Activated CD4-positive, alpha-beta memory T cell treated with anti-CD3 and anti-CD28 coated beads for 36 hours (primary cell): ENCODE data around the gene MEGF6. TPM values are rescaled to one million over a fixed set of nuclear protein-coding genes. Genes with fewer than 3 reads are reported as not detected.

Experiments
- CTCF ChIA-PET: fragments of 350-600 bp; sonication (Branson Sonifier 250); formaldehyde crosslinking; loops from one replicate; lab custom pipeline; 2021; ENCODE audit warnings: antibody characterized with exemption, inconsistent platforms; lab: Charles Lee
- POLR2A ChIA-PET: fragments of 350-600 bp; sonication (Branson Sonifier 250); formaldehyde crosslinking; loops from one replicate; lab custom pipeline; 2021; ENCODE audit warnings: antibody characterized with exemption; lab: Charles Lee
- DNase-seq: peaks from one replicate; pipeline ENCODE4 v3.0.0-alpha.2; 2020
- H3K27ac Mint-ChIP-seq: one replicate; pipeline ENCODE4 v1.8.0; 2021; ENCODE audit warnings: mixed read lengths
- H3K27me3 Mint-ChIP-seq: one replicate; pipeline ENCODE4 v1.8.0; 2021; ENCODE audit warnings: mixed read lengths
- H3K36me3 Mint-ChIP-seq: one replicate; pipeline ENCODE4 v1.8.0; 2021; ENCODE audit warnings: mixed read lengths
- H3K4me1 Mint-ChIP-seq: one replicate; pipeline ENCODE4 v1.8.0; 2021; ENCODE audit warnings: low read depth, mixed read lengths
- H3K4me3 Mint-ChIP-seq: one replicate; pipeline ENCODE4 v1.8.0; 2021; ENCODE audit warnings: mild to moderate bottlenecking, mixed read lengths
- H3K9me3 Mint-ChIP-seq: one replicate; pipeline ENCODE4 v1.8.0; 2021; ENCODE audit warnings: mixed read lengths
- intact Hi-C: fragments of 100-400 bp; cut with micrococcal nuclease; formaldehyde crosslinking; loops from one replicate; pipeline ENCODE4 v1.15.1; 2023
- total RNA-seq, 2 experiments: library from RNA; stranded (reverse); gene quantifications; one replicate each; pipeline ENCODE4 v1.2.3, GENCODE V29; 2021

MEGF6 gene
- total RNA-seq, 2 experiments from 2014 or later: 6.8 to 9.8 TPM

GRCh38 chr1:3614755-3615742 is 3.7 kb upstream of the MEGF6 start:
- no peaks in the 10 kb centered on the region for H3K9me3 Mint-ChIP-seq
- intact Hi-C loops: no loop called here
- peak; percentile 24 for DNase-seq
- peaks cover 9% of the 10 kb centered on the region for H3K27me3 Mint-ChIP-seq
- ChIA-PET CTCF (interaction anchor here (0.7 to 2.5 kb wide), 5 partner anchors 9 to 162 kb away, joined by 3 to 11 read pairs (median 4); no protein-coding TSS in a partner anchor), POLR2A (no interaction called here)
- peaks cover 7% of the 10 kb centered on the region for H3K4me1 Mint-ChIP-seq
- H3K4me3 Mint-ChIP-seq: no peak overlapping the region
- no peaks in the 10 kb centered on the region for H3K36me3 Mint-ChIP-seq
- H3K27ac Mint-ChIP-seq: no peak overlapping the region

- Mint-ChIP-seq H3K27me3 (peaks cover 16% of the 10 kb centered on the region), H3K4me3 (peak overlapping the region; percentile 52), H3K4me1 (peaks cover 7% of the 10 kb centered on the region), H3K27ac (no peak overlapping the region), H3K9me3 (no peaks in the 10 kb centered on the region), H3K36me3 (no peaks in the 10 kb centered on the region)
- ChIA-PET CTCF (no interaction called here), POLR2A (no interaction called here)
- intact Hi-C loops: no loop called here
- no peak for DNase-seq
Measured at GRCh38 chr1:3612123-3612522, 815 bp upstream of the MEGF6 start.

- intact Hi-C loops: no loop called here
- Mint-ChIP-seq H3K36me3 (no peaks in the 10 kb centered on the region), H3K27me3 (peaks cover 16% of the 10 kb centered on the region), H3K4me1 (peaks cover 7% of the 10 kb centered on the region), H3K9me3 (no peaks in the 10 kb centered on the region), H3K4me3 (peak overlapping the region; percentile 18), H3K27ac (no peak overlapping the region)
- no peak for DNase-seq
- POLR2A ChIA-PET: no interaction called here
- CTCF ChIA-PET: interaction anchor here (1.4 kb wide), 1 partner anchor 11 kb away, joined by 3 read pairs; no protein-coding TSS in a partner anchor
Measured at GRCh38 chr1:3610527-3611169, 660 bp downstream of the MEGF6 start.

GRCh38 chr1:3609769-3610526 is 1.4 kb downstream of the MEGF6 start:
- Mint-ChIP-seq H3K4me1 (peaks cover 7% of the 10 kb centered on the region), H3K27me3 (peaks cover 16% of the 10 kb centered on the region), H3K36me3 (no peaks in the 10 kb centered on the region), H3K4me3 (no peak overlapping the region), H3K27ac (no peak overlapping the region), H3K9me3 (no peaks in the 10 kb centered on the region)
- intact Hi-C loops: no loop called here
- no peak for DNase-seq
- POLR2A ChIA-PET: no interaction called here
- CTCF ChIA-PET: interaction anchor here (1.4 kb wide), 1 partner anchor 11 kb away, joined by 3 read pairs; no protein-coding TSS in a partner anchor

- Mint-ChIP-seq H3K27ac (no peak overlapping the region), H3K4me1 (peaks cover 7% of the 10 kb centered on the region), H3K4me3 (no peak overlapping the region), H3K36me3 (no peaks in the 10 kb centered on the region), H3K9me3 (no peaks in the 10 kb centered on the region), H3K27me3 (peaks cover 16% of the 10 kb centered on the region)
- POLR2A ChIA-PET: no interaction called here
- no peak for DNase-seq
- intact Hi-C loops: no loop called here
- CTCF ChIA-PET: interaction anchor here (1.4 kb wide), 1 partner anchor 12 kb away, joined by 3 read pairs; no protein-coding TSS in a partner anchor
Measured at GRCh38 chr1:3609016-3609768, 2.1 kb downstream of the MEGF6 start.

- ChIA-PET CTCF (no interaction called here), POLR2A (no interaction called here)
- H3K36me3 Mint-ChIP-seq: no peaks in the 10 kb centered on the region
- no peak for DNase-seq
- peaks cover 16% of the 10 kb centered on the region for H3K27me3 Mint-ChIP-seq
- H3K4me1 Mint-ChIP-seq: peaks cover 7% of the 10 kb centered on the region
- no peaks in the 10 kb centered on the region for H3K9me3 Mint-ChIP-seq
- intact Hi-C loops: no loop called here
- H3K27ac Mint-ChIP-seq: no peak overlapping the region
- no peak overlapping the region for H3K4me3 Mint-ChIP-seq
Measured at GRCh38 chr1:3608154-3608553, 3.2 kb downstream of the MEGF6 start.

GRCh38 chr1:3607703-3608065 is 3.6 kb downstream of the MEGF6 start:
- no peak overlapping the region for H3K4me3 Mint-ChIP-seq
- no peak overlapping the region for H3K27ac Mint-ChIP-seq
- peaks cover 7% of the 10 kb centered on the region for H3K4me1 Mint-ChIP-seq
- no peak for DNase-seq
- no peaks in the 10 kb centered on the region for H3K36me3 Mint-ChIP-seq
- intact Hi-C loops: no loop called here
- CTCF ChIA-PET: no interaction called here
- peaks cover 16% of the 10 kb centered on the region for H3K27me3 Mint-ChIP-seq
- no peaks in the 10 kb centered on the region for H3K9me3 Mint-ChIP-seq
- POLR2A ChIA-PET: no interaction called here

GRCh38 chr1:3606779-3607702 is 4.3 kb downstream of the MEGF6 start:
- intact Hi-C loops: no loop called here
- no peak overlapping the region for H3K4me3 Mint-ChIP-seq
- peaks cover 7% of the 10 kb centered on the region for H3K4me1 Mint-ChIP-seq
- H3K27me3 Mint-ChIP-seq: peaks cover 14% of the 10 kb centered on the region
- no peak for DNase-seq
- CTCF ChIA-PET: interaction anchor here (1.4 to 1.5 kb wide), 2 partner anchors 7 to 12 kb away, joined by 4 to 6 read pairs; no protein-coding TSS in a partner anchor
- H3K27ac Mint-ChIP-seq: no peak overlapping the region
- POLR2A ChIA-PET: no interaction called here
- H3K9me3 Mint-ChIP-seq: no peaks in the 10 kb centered on the region
- no peaks in the 10 kb centered on the region for H3K36me3 Mint-ChIP-seq

- Mint-ChIP-seq H3K9me3 (no peaks in the 10 kb centered on the region), H3K27ac (no peak overlapping the region), H3K27me3 (peaks cover 7% of the 10 kb centered on the region), H3K4me1 (no peaks in the 10 kb centered on the region), H3K36me3 (no peaks in the 10 kb centered on the region), H3K4me3 (no peak overlapping the region)
- intact Hi-C loops: no loop called here
- no peak for DNase-seq
- POLR2A ChIA-PET: no interaction called here
- CTCF ChIA-PET: no interaction called here
Measured at GRCh38 chr1:3604997-3605823, 6.1 kb downstream of the MEGF6 start.

- DNase-seq: no peak
- intact Hi-C loops: no loop called here
- ChIA-PET CTCF (interaction anchor here (1.3 kb wide), 1 partner anchor 151 kb away, joined by 4 read pairs; no protein-coding TSS in a partner anchor), POLR2A (no interaction called here)
- peaks cover 7% of the 10 kb centered on the region for H3K27me3 Mint-ChIP-seq
- H3K4me3 Mint-ChIP-seq: no peak overlapping the region
- H3K27ac Mint-ChIP-seq: no peak overlapping the region
- no peaks in the 10 kb centered on the region for H3K9me3 Mint-ChIP-seq
- H3K4me1 Mint-ChIP-seq: no peaks in the 10 kb centered on the region
- H3K36me3 Mint-ChIP-seq: no peaks in the 10 kb centered on the region
Measured at GRCh38 chr1:3604468-3604974, 6.8 kb downstream of the MEGF6 start.
